ENCODE results near the gene ZNRF1. TPM values are rescaled to one million over a fixed set of nuclear protein-coding genes. Genes with fewer than 3 reads are reported as not detected.
"Not testable (repeated sequence)": the region's sequence is repeated elsewhere in the genome, so short reads cannot be mapped to it uniquely, and the experiment has no call there.

The ZNRF1 gene
- total RNA-seq, 1 experiment from 2014 or later: 5.9 TPM

DNA sequence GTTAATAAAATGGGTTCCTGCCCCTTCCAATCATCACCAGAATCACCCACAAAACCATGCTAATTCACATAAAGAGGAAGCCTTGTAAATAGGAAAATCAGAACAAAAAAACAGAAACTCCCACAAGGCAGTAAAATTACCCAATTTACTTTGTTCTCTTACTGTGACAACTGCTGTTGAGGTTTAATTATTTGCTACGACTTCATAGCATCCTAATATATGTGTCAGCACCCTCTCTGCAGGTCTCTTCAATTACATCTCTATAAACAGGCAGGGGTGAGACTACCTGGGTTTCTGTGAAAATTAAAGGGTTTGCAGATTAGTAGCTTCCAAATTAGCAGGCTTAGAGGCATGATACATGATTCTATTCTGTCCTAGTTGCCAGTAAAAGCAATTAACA, 16.6 kb upstream of the ZNRF1 start:
- Histone ChIP-seq H3K9ac (ENCODE audit: low read length) (no peak overlapping the region), H3K4me1 (ENCODE audit: low read length) (peaks cover 14% of the 10 kb centered on the region), H3K9me3 (ENCODE audit: low read length) (no peaks in the 10 kb centered on the region), H4K20me1 (ENCODE audit: insufficient read depth, low read depth, low read length) (no peaks in the 10 kb centered on the region), H3K27ac (ENCODE audit: low read length) (no peak overlapping the region), H3K36me3 (ENCODE audit: insufficient read depth, low read length) (no peaks in the 10 kb centered on the region), H3K79me2 (ENCODE audit: low read length) (peaks cover 48% of the 10 kb centered on the region), H3K4me3 (ENCODE audit: low read length) (no peak overlapping the region), H3K4me2 (ENCODE audit: low read depth, low read length, poor library complexity, severe bottlenecking) (no peak overlapping the region), H2AFZ (ENCODE audit: low read length) (no peak overlapping the region), H3K9me2 (replicated peaks; ENCODE audit: insufficient read depth, low read length) (no peaks in the 10 kb centered on the region), H3K27me3 (ENCODE audit: low read length) (no peaks in the 10 kb centered on the region)
- no peak for DNase-seq

DNA sequence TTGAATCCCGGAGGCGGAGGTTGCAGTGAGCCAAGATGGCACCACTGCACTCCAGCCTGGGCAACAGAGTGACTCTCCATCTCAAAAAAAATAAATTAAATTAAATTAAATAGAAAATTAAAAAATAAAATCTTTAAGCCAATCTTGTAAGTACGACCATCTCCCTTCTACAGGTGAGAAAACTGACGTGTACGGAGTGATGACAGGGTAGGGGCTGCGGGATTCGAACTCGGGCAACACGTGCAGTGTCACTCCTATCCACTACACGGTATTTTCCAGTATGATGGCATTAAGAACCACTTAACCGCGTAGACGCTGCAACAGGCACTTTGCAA, 14.7 kb upstream of the ZNRF1 start:
- peak overlapping the region; percentile 96 for H3K4me3 ChIP-seq (ENCODE audit: low read length)
- no peaks in the 10 kb centered on the region for H4K20me1 ChIP-seq (ENCODE audit: insufficient read depth, low read depth, low read length)
- no peaks in the 10 kb centered on the region for H3K36me3 ChIP-seq (ENCODE audit: insufficient read depth, low read length)
- H3K4me2 ChIP-seq (ENCODE audit: low read depth, low read length, poor library complexity, severe bottlenecking): peak overlapping the region; percentile 86
- H3K9me2 ChIP-seq (replicated peaks; ENCODE audit: insufficient read depth, low read length): no peaks in the 10 kb centered on the region
- H3K27ac ChIP-seq (ENCODE audit: low read length): no peak overlapping the region
- no peak for DNase-seq
- H3K79me2 ChIP-seq (ENCODE audit: low read length): peaks cover 38% of the 10 kb centered on the region
- peak overlapping the region; percentile 87 for H3K9ac ChIP-seq (ENCODE audit: low read length)
- H3K4me1 ChIP-seq (ENCODE audit: low read length): peaks cover 14% of the 10 kb centered on the region
- no peaks in the 10 kb centered on the region for H3K27me3 ChIP-seq (ENCODE audit: low read length)
- H2AFZ ChIP-seq (ENCODE audit: low read length): no peak overlapping the region
- no peaks in the 10 kb centered on the region for H3K9me3 ChIP-seq (ENCODE audit: low read length)

DNA sequence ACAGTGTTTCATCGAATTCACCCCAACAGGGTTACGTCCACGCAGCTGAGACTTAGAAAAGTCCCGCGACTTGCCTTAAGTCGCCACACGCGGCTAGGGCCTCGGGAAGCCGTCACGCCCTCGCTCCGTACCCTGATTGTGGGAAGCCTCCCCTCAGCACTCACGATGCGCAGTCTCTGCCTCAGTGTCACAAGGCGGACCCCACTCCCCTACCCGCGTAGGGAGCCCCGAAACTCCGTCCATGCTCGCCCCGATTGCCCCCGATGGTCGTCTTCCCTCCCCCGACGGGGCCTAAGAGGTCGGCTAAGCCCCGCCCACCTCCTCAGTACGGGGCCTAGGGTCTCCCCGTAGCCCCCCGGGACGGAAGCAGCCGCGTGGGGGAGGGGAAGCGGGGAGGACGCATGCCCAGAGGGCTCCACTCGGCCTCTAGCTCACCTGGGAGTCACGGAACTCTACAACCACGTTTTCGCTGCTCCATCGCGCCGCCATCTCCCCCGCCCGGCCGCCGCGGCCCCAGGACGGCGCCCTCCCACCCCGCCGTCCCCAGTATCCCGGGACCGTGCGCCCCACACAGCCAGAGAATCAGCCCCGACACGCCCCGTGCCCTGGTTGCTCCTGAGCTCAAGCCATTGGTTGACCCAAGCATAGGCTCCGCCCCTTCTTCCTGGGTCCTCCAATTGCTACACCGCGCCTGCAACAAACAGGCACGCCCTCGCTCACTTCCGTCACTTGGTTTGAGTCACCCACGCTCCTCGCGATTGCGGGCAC, 14.1 kb upstream of the ZNRF1 start, which contains the start of gene WDR59:
TSS of gene WDR59 (minus strand) at position 595 of the 768 bp plus-strand sequence. CDS start at position 489, 106 bp downstream.
- Histone ChIP-seq H3K79me2 (ENCODE audit: low read length) (peaks cover 38% of the 10 kb centered on the region), H4K20me1 (ENCODE audit: insufficient read depth, low read depth, low read length) (no peaks in the 10 kb centered on the region), H3K36me3 (ENCODE audit: insufficient read depth, low read length) (no peaks in the 10 kb centered on the region), H2AFZ (ENCODE audit: low read length) (peak within 1 kb of the TSS; percentile 93), H3K27me3 (ENCODE audit: low read length) (no peaks in the 10 kb centered on the region), H3K4me3 (ENCODE audit: low read length) (peak within 1 kb of the TSS; percentile 96), H3K9me2 (replicated peaks; ENCODE audit: insufficient read depth, low read length) (no peaks in the 10 kb centered on the region), H3K9ac (ENCODE audit: low read length) (peak within 1 kb of the TSS; percentile 87), H3K27ac (ENCODE audit: low read length) (0 out of 2 replicates have a peak within 1 kb of the TSS, but pooled peaks have one; percentile 24), H3K4me1 (ENCODE audit: low read length) (peaks cover 14% of the 10 kb centered on the region), H3K4me2 (ENCODE audit: low read depth, low read length, poor library complexity, severe bottlenecking) (peak within 1 kb of the TSS; percentile 86), H3K9me3 (ENCODE audit: low read length) (no peaks in the 10 kb centered on the region)
- DNase-seq: peak; percentile 100

DNA sequence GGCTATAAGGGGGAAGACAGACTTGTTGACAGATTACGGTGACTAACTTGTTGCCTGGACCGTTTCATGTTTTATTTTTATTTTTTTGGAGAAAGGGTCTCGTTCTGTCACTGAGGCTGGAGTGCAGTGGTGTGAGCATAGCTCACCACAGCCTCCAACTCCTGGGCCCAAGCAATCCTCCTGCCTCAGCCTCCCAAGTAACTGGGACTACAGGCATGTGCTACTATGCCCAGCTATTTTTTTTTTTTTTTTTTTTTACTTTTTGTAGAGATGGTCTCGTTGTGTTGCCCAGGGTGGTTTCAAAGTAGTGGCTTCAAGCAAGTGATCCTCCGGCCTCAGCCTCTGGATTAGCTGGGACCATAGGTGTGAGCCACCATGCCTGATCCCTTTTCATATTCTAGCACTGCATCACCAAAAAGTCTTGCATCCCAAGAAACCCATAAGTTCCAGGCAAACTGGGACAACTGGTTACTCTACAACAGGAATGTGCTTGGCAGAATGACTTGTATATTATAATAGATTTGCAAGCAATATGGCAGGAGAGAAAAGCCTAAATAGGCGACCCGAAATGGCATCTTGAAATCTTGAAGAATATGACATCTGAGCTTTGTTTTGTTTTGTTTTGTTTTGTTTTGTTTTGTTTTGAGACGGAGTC, 11.7 kb upstream of the ZNRF1 start:
- H3K27ac ChIP-seq (ENCODE audit: low read length): no peak overlapping the region
- H2AFZ ChIP-seq (ENCODE audit: low read length): no peak overlapping the region
- no peaks in the 10 kb centered on the region for H3K9me3 ChIP-seq (ENCODE audit: low read length)
- H3K9me2 ChIP-seq (replicated peaks; ENCODE audit: insufficient read depth, low read length): no peaks in the 10 kb centered on the region
- no peaks in the 10 kb centered on the region for H3K36me3 ChIP-seq (ENCODE audit: insufficient read depth, low read length)
- no peak overlapping the region for H3K9ac ChIP-seq (ENCODE audit: low read length)
- no peak overlapping the region for H3K4me2 ChIP-seq (ENCODE audit: low read depth, low read length, poor library complexity, severe bottlenecking)
- no peak overlapping the region for H3K4me3 ChIP-seq (ENCODE audit: low read length)
- H3K27me3 ChIP-seq (ENCODE audit: low read length): no peaks in the 10 kb centered on the region
- peaks cover 13% of the 10 kb centered on the region for H3K4me1 ChIP-seq (ENCODE audit: low read length)
- no peaks in the 10 kb centered on the region for H4K20me1 ChIP-seq (ENCODE audit: insufficient read depth, low read depth, low read length)
- peaks cover 25% of the 10 kb centered on the region for H3K79me2 ChIP-seq (ENCODE audit: low read length)
- DNase-seq: no peak

DNA sequence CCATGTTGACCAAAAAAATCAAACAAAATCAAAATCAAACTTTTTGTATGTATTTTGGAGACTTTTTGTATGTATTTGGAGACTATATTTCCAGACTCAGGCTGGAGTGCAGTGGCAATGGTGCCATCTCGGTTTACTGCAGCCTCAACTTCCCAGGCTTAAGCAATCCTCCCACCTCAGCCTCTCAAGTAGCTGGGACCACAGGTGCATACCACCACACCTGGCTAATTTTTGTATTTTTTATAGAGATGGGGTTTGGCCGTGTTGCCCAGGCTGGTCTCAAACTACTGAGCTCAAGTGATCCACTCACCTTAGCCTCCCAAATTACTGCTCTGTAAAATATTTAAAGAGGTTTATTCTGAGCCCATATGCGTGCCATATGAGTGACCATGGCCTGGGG, 9.0 kb upstream of the ZNRF1 start:
- not testable (repeated sequence) for H2AFZ ChIP-seq (ENCODE audit: low read length); H3K27ac ChIP-seq (ENCODE audit: low read length); H3K36me3 ChIP-seq (ENCODE audit: insufficient read depth, low read length); H3K9me3 ChIP-seq (ENCODE audit: low read length); H3K9ac ChIP-seq (ENCODE audit: low read length); H3K4me2 ChIP-seq (ENCODE audit: low read depth, low read length, poor library complexity, severe bottlenecking); DNase-seq; H3K4me1 ChIP-seq (ENCODE audit: low read length); H3K4me3 ChIP-seq (ENCODE audit: low read length); H3K27me3 ChIP-seq (ENCODE audit: low read length); H3K79me2 ChIP-seq (ENCODE audit: low read length); H4K20me1 ChIP-seq (ENCODE audit: insufficient read depth, low read depth, low read length); H3K9me2 ChIP-seq (replicated peaks; ENCODE audit: insufficient read depth, low read length)

DNA sequence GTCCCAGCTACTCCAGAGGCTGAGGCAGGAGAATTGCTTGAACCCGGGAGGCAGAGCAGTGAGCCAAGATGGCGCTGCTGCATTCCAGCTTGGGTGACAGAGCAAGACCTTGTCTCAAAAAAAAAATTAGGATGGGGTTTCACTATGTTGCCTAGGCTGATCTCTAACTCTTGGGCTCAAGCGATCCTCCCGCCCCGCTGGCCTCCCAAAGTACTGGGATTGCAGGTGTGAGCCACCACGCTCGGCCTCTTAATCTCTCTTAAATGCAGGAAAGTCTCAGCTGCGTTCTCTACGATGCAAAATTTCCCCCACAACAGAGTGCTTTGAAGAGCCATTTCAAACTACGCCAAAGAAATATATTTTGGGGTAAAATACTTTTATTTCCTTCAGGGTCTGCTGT, 8.0 kb upstream of the ZNRF1 start:
- no peak overlapping the region for H3K27ac ChIP-seq (ENCODE audit: low read length)
- no peak overlapping the region for H3K9ac ChIP-seq (ENCODE audit: low read length)
- no peak overlapping the region for H2AFZ ChIP-seq (ENCODE audit: low read length)
- no peak for DNase-seq
- no peaks in the 10 kb centered on the region for H3K9me2 ChIP-seq (replicated peaks; ENCODE audit: insufficient read depth, low read length)
- no peaks in the 10 kb centered on the region for H3K27me3 ChIP-seq (ENCODE audit: low read length)
- H3K36me3 ChIP-seq (ENCODE audit: insufficient read depth, low read length): no peaks in the 10 kb centered on the region
- H3K9me3 ChIP-seq (ENCODE audit: low read length): no peaks in the 10 kb centered on the region
- H3K4me1 ChIP-seq (ENCODE audit: low read length): no peaks in the 10 kb centered on the region
- no peak overlapping the region for H3K4me2 ChIP-seq (ENCODE audit: low read depth, low read length, poor library complexity, severe bottlenecking)
- H3K4me3 ChIP-seq (ENCODE audit: low read length): no peak overlapping the region
- H4K20me1 ChIP-seq (ENCODE audit: insufficient read depth, low read depth, low read length): no peaks in the 10 kb centered on the region
- H3K79me2 ChIP-seq (ENCODE audit: low read length): no peaks in the 10 kb centered on the region

DNA sequence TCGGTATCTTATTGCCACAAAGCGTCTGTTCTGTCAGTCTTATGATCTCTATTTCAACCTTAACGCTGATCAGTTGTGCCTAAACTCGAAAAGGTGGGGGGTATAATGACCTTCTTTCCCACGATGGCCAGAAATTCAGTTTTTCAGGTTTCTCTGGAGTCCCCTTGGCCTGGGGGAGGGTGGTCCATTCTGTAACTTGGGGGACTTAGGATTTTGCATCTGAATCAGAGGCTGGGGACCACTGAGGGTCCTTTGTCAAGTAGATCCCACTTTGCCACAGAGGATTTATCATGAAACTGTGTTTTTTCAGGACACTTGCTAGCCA, 7.6 kb upstream of the ZNRF1 start:
- H3K79me2 ChIP-seq (ENCODE audit: low read length): no peaks in the 10 kb centered on the region
- no peaks in the 10 kb centered on the region for H4K20me1 ChIP-seq (ENCODE audit: insufficient read depth, low read depth, low read length)
- H3K9me3 ChIP-seq (ENCODE audit: low read length): no peaks in the 10 kb centered on the region
- no peaks in the 10 kb centered on the region for H3K9me2 ChIP-seq (replicated peaks; ENCODE audit: insufficient read depth, low read length)
- H3K36me3 ChIP-seq (ENCODE audit: insufficient read depth, low read length): no peaks in the 10 kb centered on the region
- no peak overlapping the region for H2AFZ ChIP-seq (ENCODE audit: low read length)
- no peak overlapping the region for H3K9ac ChIP-seq (ENCODE audit: low read length)
- no peak for DNase-seq
- H3K4me3 ChIP-seq (ENCODE audit: low read length): no peak overlapping the region
- no peaks in the 10 kb centered on the region for H3K27me3 ChIP-seq (ENCODE audit: low read length)
- H3K4me1 ChIP-seq (ENCODE audit: low read length): no peaks in the 10 kb centered on the region
- H3K27ac ChIP-seq (ENCODE audit: low read length): no peak overlapping the region
- H3K4me2 ChIP-seq (ENCODE audit: low read depth, low read length, poor library complexity, severe bottlenecking): no peak overlapping the region

DNA sequence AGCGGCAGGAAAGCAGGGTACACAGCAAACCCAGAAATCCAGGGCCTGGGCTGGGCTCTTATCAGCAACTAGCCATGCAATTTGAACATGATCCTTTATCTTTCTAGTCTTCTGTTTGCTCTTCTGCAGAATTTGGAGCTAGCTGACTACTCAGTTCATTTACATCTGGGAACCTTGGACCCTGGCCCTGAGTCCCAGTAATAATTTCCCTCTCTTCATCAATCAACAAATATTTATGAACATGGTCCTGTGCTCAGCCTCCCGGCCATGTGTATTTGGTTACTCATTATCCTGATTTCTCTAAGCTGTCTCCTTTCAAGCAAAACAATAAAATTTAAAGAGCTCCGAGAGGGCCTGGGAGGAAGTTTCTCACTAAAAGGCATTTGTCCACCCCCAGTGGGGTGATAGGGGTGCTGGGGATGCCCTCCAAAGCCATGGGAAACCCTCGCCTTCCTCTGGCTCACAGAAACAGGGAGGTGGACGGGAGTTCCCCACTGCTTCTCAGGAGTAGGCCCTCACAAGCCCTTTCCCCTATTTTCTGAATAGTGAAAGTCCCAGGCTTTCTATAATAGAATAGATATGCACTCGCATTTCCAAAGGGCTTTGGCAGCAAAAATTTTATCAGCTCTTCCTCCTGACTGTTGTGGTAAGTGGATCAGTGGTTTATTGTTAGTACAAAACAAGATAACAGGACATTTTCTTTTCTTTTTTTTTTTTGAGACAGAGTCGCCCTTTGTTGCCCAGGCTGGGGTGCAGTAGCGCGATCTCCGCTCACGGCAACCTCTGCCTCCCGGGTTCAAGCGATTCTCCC, 7.0 kb upstream of the ZNRF1 start:
- Histone ChIP-seq H3K79me2 (ENCODE audit: low read length) (no peaks in the 10 kb centered on the region), H4K20me1 (ENCODE audit: insufficient read depth, low read depth, low read length) (no peaks in the 10 kb centered on the region), H3K4me3 (ENCODE audit: low read length) (no peak overlapping the region), H3K4me1 (ENCODE audit: low read length) (no peaks in the 10 kb centered on the region), H3K9me2 (replicated peaks; ENCODE audit: insufficient read depth, low read length) (no peaks in the 10 kb centered on the region), H3K9ac (ENCODE audit: low read length) (no peak overlapping the region), H3K9me3 (ENCODE audit: low read length) (no peaks in the 10 kb centered on the region), H2AFZ (ENCODE audit: low read length) (no peak overlapping the region), H3K27ac (ENCODE audit: low read length) (no peak overlapping the region), H3K4me2 (ENCODE audit: low read depth, low read length, poor library complexity, severe bottlenecking) (no peak overlapping the region), H3K36me3 (ENCODE audit: insufficient read depth, low read length) (no peaks in the 10 kb centered on the region), H3K27me3 (ENCODE audit: low read length) (no peaks in the 10 kb centered on the region)
- DNase-seq: no peak

Measured in Karpas-422 (cell line).